ENCODE measurements around the gene GCK.
A peak's percentile ranks its signal among the peaks of the same experiment; 100 is the strongest.

Gene GCK

GRCh38 chr7:44103923-44104859 lies 85.0 kb downstream of the GCK start, which contains the start of gene AEBP1:
TSS of gene AEBP1 (plus strand) at chr7:44104345. CDS start at chr7:44104666, 321 bp downstream.
- no peak for DNase-seq (ENCODE audit: low spot score)

GRCh38 chr7:44103566-44103922 lies 85.7 kb downstream of the GCK start:
- no peak for DNase-seq (ENCODE audit: low spot score)

- no peak for DNase-seq (ENCODE audit: low spot score)
Measured at GRCh38 chr7:44102846-44103565, 86.2 kb downstream of the GCK start.

GRCh38 chr7:44101966-44102845 lies 87.0 kb downstream of the GCK start:
- DNase-seq (ENCODE audit: low spot score) = no peak

- no peak for DNase-seq (ENCODE audit: low spot score)
Measured at GRCh38 chr7:44101303-44101965, 87.8 kb downstream of the GCK start.

GRCh38 chr7:44100458-44101302 lies 88.6 kb downstream of the GCK start:
- DNase-seq (ENCODE audit: low spot score) = no peak

- no peak for DNase-seq (ENCODE audit: low spot score)
Measured at GRCh38 chr7:44099669-44100068, 89.6 kb downstream of the GCK start.

- no peak for DNase-seq (ENCODE audit: low spot score)
Measured at GRCh38 chr7:44098092-44099068, 90.9 kb downstream of the GCK start.

- peak; percentile 37 for DNase-seq (ENCODE audit: low spot score)
Measured at GRCh38 chr7:44097064-44097932, 91.9 kb downstream of the GCK start.

GRCh38 chr7:44096326-44096881 lies 92.8 kb downstream of the GCK start:
- no peak for DNase-seq (ENCODE audit: low spot score)

GRCh38 chr7:44095781-44096180 lies 93.5 kb downstream of the GCK start:
- no peak for DNase-seq (ENCODE audit: low spot score)

- DNase-seq (ENCODE audit: low spot score) = no peak
Measured at GRCh38 chr7:44094883-44095592, 94.2 kb downstream of the GCK start.

GRCh38 chr7:44094365-44094764 lies 94.9 kb downstream of the GCK start:
- no peak for DNase-seq (ENCODE audit: low spot score)

All from activated CD4-positive, alpha-beta T cell treated with anti-CD3 and anti-CD28 coated beads, Interleukin-2, Interleukin-4, amounts not matched to agents 100 ng/mL and 50 ng/mL, durations not matched to agents 16 hours and 8 hours (primary cell).